H1 (cell line): ENCODE measurements around the gene FMO4. TPM values are rescaled to one million over a fixed set of nuclear protein-coding genes. Genes with fewer than 3 reads are reported as not detected.

Experiments used
- CTCF ChIA-PET: fragments of 300-600 bp; sonication (Branson Sonifier 250); formaldehyde crosslinking; loops from one replicate; lab custom pipeline; 2021; ENCODE audit not compliant: partially characterized antibody; lab: Charles Lee
- POLR2A ChIA-PET: fragments of 300-600 bp; sonication (Branson Sonifier 250); formaldehyde crosslinking; loops from one replicate; lab custom pipeline; 2021; ENCODE audit warnings: inconsistent platforms; ENCODE audit not compliant: partially characterized antibody; lab: Charles Lee
- DNase-seq, 2 experiments: peaks; one replicate each; pipeline versions ENCODE4 v3.0.0 to v3.0.0-alpha.2; 2010 to 2022; ENCODE audit warnings: low spot score in 2 of 2, low read depth in 1 of 2, mixed read lengths in 1 of 2
- FAIRE-seq: peaks from 2 replicates; lab custom pipeline; 2011; peaks lifted over from hg19 to GRCh38; lab: Jason Lieb, UNC
- H2AFZ ChIP-seq: 2 replicates; pipeline ENCODE4 v1.8.1; 2012; ENCODE audit warnings: low read length, inconsistent platforms
- H2AK5ac ChIP-seq: 2 replicates; pipeline ENCODE4 v1.6.1; 2013; ENCODE audit warnings: low read depth, low read length
- H2BK120ac ChIP-seq: replicated peaks from 2 replicates; pipeline ENCODE3; 2013; ENCODE audit warnings: low read depth, low read length, inconsistent platforms
- H2BK12ac ChIP-seq: 2 replicates; pipeline ENCODE4 v1.6.1; 2013; ENCODE audit warnings: low read depth, low read length
- H2BK15ac ChIP-seq: 2 replicates; pipeline ENCODE4 v1.6.1; 2013; ENCODE audit warnings: low read length
- H2BK20ac ChIP-seq: 2 replicates; pipeline ENCODE4 v1.6.1; 2013; ENCODE audit warnings: low read length
- H2BK5ac ChIP-seq: 2 replicates; pipeline ENCODE4 v1.6.1; 2013; ENCODE audit warnings: low read depth, low read length
- H3K14ac ChIP-seq: 2 replicates; pipeline ENCODE4 v1.6.1; 2013; ENCODE audit warnings: inconsistent platforms; ENCODE audit not compliant: insufficient read length
- H3K18ac ChIP-seq: 2 replicates; pipeline ENCODE4 v1.6.1; 2013; ENCODE audit warnings: low read length; ENCODE audit errors: extremely low read depth
- H3K23ac ChIP-seq: 2 replicates; pipeline ENCODE4 v1.6.1; 2013; ENCODE audit warnings: inconsistent platforms; ENCODE audit not compliant: insufficient read length
- H3K23me2 ChIP-seq: 2 replicates; pipeline ENCODE4 v1.6.1; 2013; ENCODE audit warnings: low read depth, low read length
- H3K27ac ChIP-seq: 2 replicates; pipeline ENCODE4 v1.6.1; 2011; ENCODE audit warnings: low read depth, low read length, inconsistent platforms
- H3K27me3 ChIP-seq, 4 experiments: replicated peaks in 1 of 4; 1 replicate in 1 of 4; 2 replicates in 3 of 4; pipeline versions ENCODE4 v1.6.1 to v1.8.1; 2011 to 2013; ENCODE audit warnings: low read length in 3 of 4, mild to moderate bottlenecking in 3 of 4, inconsistent platforms in 2 of 4, mixed read lengths in 2 of 4, moderate library complexity in 1 of 4; ENCODE audit not compliant: control insufficient read depth in 3 of 4, insufficient read depth in 3 of 4; ENCODE audit errors: extremely low read depth in 1 of 4
- H3K36me3 ChIP-seq, 4 experiments: 2 replicates each; pipeline versions ENCODE4 v1.6.1 to v1.8.1; 2011 to 2013; ENCODE audit warnings: mild to moderate bottlenecking in 4 of 4, low read length in 3 of 4, moderate library complexity in 2 of 4, control low read depth in 1 of 4, inconsistent platforms in 1 of 4; ENCODE audit not compliant: insufficient read depth in 4 of 4, control insufficient read depth in 2 of 4
- H3K4ac ChIP-seq: replicated peaks from 2 replicates; pipeline ENCODE3; 2013; ENCODE audit warnings: low read length, low read depth, mixed read lengths, inconsistent platforms; ENCODE audit not compliant: insufficient read length
- H3K4me1 ChIP-seq, 4 experiments: replicated peaks in 1 of 4; 1 replicate in 1 of 4; 2 replicates in 3 of 4; pipeline versions ENCODE4 v1.6.1 to v1.8.1; 2011 to 2013; ENCODE audit warnings: low read length in 3 of 4, inconsistent platforms in 2 of 4, mixed read lengths in 1 of 4; ENCODE audit not compliant: insufficient read depth in 4 of 4, control insufficient read depth in 3 of 4
- H3K4me2 ChIP-seq, 2 experiments: 2 replicates each; pipeline versions ENCODE4 v1.6.1 to v1.8.1; 2011 to 2013; ENCODE audit warnings: low read depth in 2 of 2, low read length in 2 of 2, control low read depth in 1 of 2, inconsistent platforms in 1 of 2, mild to moderate bottlenecking in 1 of 2; ENCODE audit not compliant: insufficient read depth in 1 of 2
- H3K4me3 ChIP-seq, 4 experiments: fragments of 200-600, 300-600 bp in 1 of 4; sonication (generic), shearing (Covaris generic), sonication (Bioruptor Twin) in 1 of 4; 2 replicates each; pipeline versions ENCODE4 v1.5.1 to v1.8.1; 2011 to 2016; ENCODE audit warnings: low read length in 4 of 4, low read depth in 3 of 4, control low read depth in 2 of 4, inconsistent platforms in 2 of 4, mild to moderate bottlenecking in 2 of 4, mixed read lengths in 1 of 4, moderate library complexity in 1 of 4; ENCODE audit not compliant: insufficient read depth in 2 of 4; ENCODE audit errors: extremely low read depth in 1 of 4
- H3K56ac ChIP-seq: replicated peaks from 2 replicates; pipeline ENCODE3; 2013; ENCODE audit warnings: low read depth, mild to moderate bottlenecking, mixed read lengths, low read length, inconsistent platforms; ENCODE audit not compliant: insufficient read length
- H3K79me1 ChIP-seq: 2 replicates; pipeline ENCODE4 v1.6.1; 2013; ENCODE audit warnings: low read depth, low read length, control low read depth
- H3K79me2 ChIP-seq, 2 experiments: 2 replicates each; pipeline versions ENCODE4 v1.6.1 to v1.8.1; 2012 to 2013; ENCODE audit warnings: low read length in 2 of 2, mild to moderate bottlenecking in 2 of 2, inconsistent platforms in 1 of 2; ENCODE audit not compliant: insufficient read depth in 2 of 2, control insufficient read depth in 1 of 2
- H3K9ac ChIP-seq, 4 experiments: replicated peaks in 1 of 4; 1 replicate in 1 of 4; 2 replicates in 3 of 4; pipeline versions ENCODE4 v1.6.1 to v1.8.1; 2011 to 2013; ENCODE audit warnings: low read depth in 3 of 4, low read length in 3 of 4, control low read depth in 2 of 4, mild to moderate bottlenecking in 2 of 4, moderate library complexity in 2 of 4, inconsistent platforms in 1 of 4; ENCODE audit errors: extremely low read depth in 1 of 4
- H3K9me3 ChIP-seq, 2 experiments: 2 replicates each; pipeline versions ENCODE4 v1.6.1 to v1.8.1; 2012 to 2013; ENCODE audit warnings: mild to moderate bottlenecking in 2 of 2, moderate library complexity in 2 of 2, control low read depth in 1 of 2, inconsistent platforms in 1 of 2, low read depth in 1 of 2, low read length in 1 of 2, mixed read lengths in 1 of 2; ENCODE audit not compliant: insufficient read depth in 2 of 2
- H4K20me1 ChIP-seq, 2 experiments: replicated peaks in 1 of 2; 2 replicates each; pipeline versions ENCODE3 to v1.8.1; 2011 to 2013; ENCODE audit warnings: inconsistent platforms in 2 of 2, low read length in 2 of 2, mild to moderate bottlenecking in 1 of 2; ENCODE audit not compliant: insufficient read depth in 2 of 2, control insufficient read depth in 1 of 2
- H4K5ac ChIP-seq: 2 replicates; pipeline ENCODE4 v1.6.1; 2013; ENCODE audit warnings: low read length, low read depth, mixed read lengths, inconsistent platforms; ENCODE audit not compliant: insufficient read length
- H4K8ac ChIP-seq: 2 replicates; pipeline ENCODE4 v1.8.0; 2013; ENCODE audit warnings: mild to moderate bottlenecking, moderate library complexity, low read length, inconsistent platforms; ENCODE audit not compliant: insufficient read depth; ENCODE audit errors: extremely low read depth
- H4K91ac ChIP-seq: replicated peaks from 2 replicates; pipeline ENCODE3; 2013; ENCODE audit warnings: low read length, mixed read lengths, inconsistent platforms; ENCODE audit not compliant: insufficient read length
- ASH2L ChIP-seq: fragments of 200-600, 300-600 bp; sonication (generic); IDR thresholded peaks from one replicate; pipeline ENCODE4 v1.7.1; 2017; ENCODE audit warnings: low read length
- BACH1 ChIP-seq: IDR thresholded peaks from 2 replicates; pipeline ENCODE4 v1.6.1; 2012; ENCODE audit warnings: low read length, improper control_type of control experiment
- CBX8 ChIP-seq: fragments of 300-800, 300-1000 bp; sonication (generic); IDR thresholded peaks from 2 replicates; pipeline ENCODE4 v1.7.1; 2016; ENCODE audit warnings: low read depth, low read length, borderline replicate concordance
- CTBP2 ChIP-seq: IDR thresholded peaks from 2 replicates; pipeline ENCODE4 v1.7.0; 2011; ENCODE audit warnings: borderline replicate concordance, mild to moderate bottlenecking, moderate library complexity, mixed read lengths, low read length; ENCODE audit not compliant: insufficient read depth, insufficient read length
- EZH2 ChIP-seq: fragments of 200-600 bp; sonication (generic); IDR thresholded peaks from 2 replicates; pipeline ENCODE4 v1.7.1; 2012; ENCODE audit warnings: low read depth, mild to moderate bottlenecking, moderate library complexity, low read length, inconsistent platforms; ENCODE audit not compliant: severe bottlenecking
- HDAC2 ChIP-seq, 2 experiments: fragments of 300-600 bp in 1 of 2; sonication (generic) in 1 of 2; IDR thresholded peaks; 2 replicates each; pipeline ENCODE4 v1.6.1; 2011 to 2012; ENCODE audit warnings: low read depth in 2 of 2, low read length in 2 of 2, mild to moderate bottlenecking in 2 of 2, moderate library complexity in 2 of 2, borderline replicate concordance in 1 of 2, inconsistent platforms in 1 of 2
- HDAC6 ChIP-seq: IDR thresholded peaks from one replicate; pipeline ENCODE4 v1.7.1; 2012; ENCODE audit warnings: low read depth, mild to moderate bottlenecking, inconsistent platforms, low read length, moderate library complexity
- KDM4A ChIP-seq: IDR thresholded peaks from one replicate; pipeline ENCODE4 v1.7.1; 2012; ENCODE audit warnings: low read depth, mild to moderate bottlenecking, moderate library complexity, low read length, inconsistent platforms; ENCODE audit not compliant: severe bottlenecking
- PHF8 ChIP-seq: fragments of 200-600 bp; sonication (generic); conservative IDR thresholded peaks from 2 replicates; pipeline ENCODE4 v1.7.1; 2012; ENCODE audit warnings: low read depth, mild to moderate bottlenecking, inconsistent platforms, low read length, moderate library complexity
- POLR2AphosphoS5 ChIP-seq: IDR thresholded peaks from 2 replicates; pipeline ENCODE4 v1.6.1; 2011; ENCODE audit warnings: low read depth, low read length
- SAP30 ChIP-seq: fragments of 300-600 bp; sonication (generic); IDR thresholded peaks from 2 replicates; pipeline ENCODE4 v1.7.1; 2012; ENCODE audit warnings: low read length, moderate library complexity, mild to moderate bottlenecking, inconsistent platforms; ENCODE audit not compliant: insufficient read depth, insufficient replicate concordance
- TAF7 ChIP-seq: optimal IDR thresholded peaks from 2 replicates; pipeline ENCODE3; 2011; ENCODE audit warnings: low read depth, mild to moderate bottlenecking, inconsistent platforms, low read length, moderate library complexity, borderline replicate concordance
- TBP ChIP-seq: IDR thresholded peaks from 2 replicates; pipeline ENCODE4 v1.6.1; 2011; ENCODE audit warnings: low read depth, low read length, improper control_type of control experiment
- TCF12 ChIP-seq: IDR thresholded peaks from 2 replicates; pipeline ENCODE4 v1.6.1; 2011; ENCODE audit warnings: low read depth, mild to moderate bottlenecking, low read length
- ZNF274 ChIP-seq: IDR thresholded peaks from 2 replicates; pipeline ENCODE4 v1.7.0; 2012; ENCODE audit warnings: low read length, borderline replicate concordance; ENCODE audit errors: extremely low read depth
- WGBS, 2 experiments: shearing (Covaris generic) in 1 of 2; methylation state at CpG; one replicate each; pipeline versions ENCODE4 v1.1.6 to v1.1.7; 2013 to 2015; ENCODE audit warnings: low lambda C conversion rate in 2 of 2, mixed read lengths in 2 of 2, inconsistent platforms in 1 of 2, low coverage in 1 of 2, missing lambda C conversion rate in 1 of 2; ENCODE audit not compliant: insufficient replicate concordance in 2 of 2, insufficient coverage in 1 of 2, insufficient read length in 1 of 2; ENCODE audit errors: extremely low coverage in 1 of 2, missing lambda C conversion rate in 1 of 2; 5-methylcytosine and 5-hydroxymethylcytosine counted together
- polyA plus RNA-seq, 7 experiments: library from polyadenylated mRNA; depleted of rRNA in 3 of 7; stranded (reverse) in 5 of 7; unstranded in 2 of 7; fragments of >200 nt in 5 of 7; fragments of 200-250 nt in 2 of 7; gene quantifications; 1 replicate in 5 of 7; 2 replicates in 1 of 7; 4 replicates in 1 of 7; pipeline versions ENCODE4 v1.2.1 to v1.2.3, GENCODE V29; 2011 to 2013; ENCODE audit warnings: missing spikeins in 2 of 7, mixed read lengths in 2 of 7
- total RNA-seq: library from RNA; stranded (reverse); fragmentation: NEBNext Ultra II Directional; extraction: Animal tissue kit (Norgen Biotek cat#: 25700); gene quantifications from 2 replicates; pipeline ENCODE4 v1.2.1, GENCODE V29; 2021

The FMO4 gene
- total and polyA plus RNA-seq, 2 of the 8 experiments (the other 6 are each of a cell fraction or from before 2014, with no cell fraction given) = 1.5 to 2.3 TPM

- no peaks in the 10 kb centered on the region for H3K27me3 ChIP-seq
- no peak overlapping the region for H3K4me2 ChIP-seq
- H2BK20ac ChIP-seq = no peak overlapping the region
- CTCF ChIA-PET = no interaction called here
- H2AFZ ChIP-seq = no peak overlapping the region
- H3K9me3 ChIP-seq = 0 out of 4 replicates have a peak, but pooled peaks cover 0 to 2% of the 10 kb centered on the region in 2 experiments
- H3K79me1 ChIP-seq = no peaks in the 10 kb centered on the region
- no peaks in the 10 kb centered on the region for H3K4me1 ChIP-seq
- H4K8ac ChIP-seq = no peak overlapping the region
- no peak overlapping the region for H2BK5ac ChIP-seq
- H3K4me3 ChIP-seq = no peak overlapping the region
- H3K56ac ChIP-seq = no peak overlapping the region
- no peak overlapping the region for H2AK5ac ChIP-seq
- no peak overlapping the region for H2BK15ac ChIP-seq
- DNase-seq (no peak), FAIRE-seq (no peak)
- H4K91ac ChIP-seq = no peak overlapping the region
- H3K23ac ChIP-seq = no peak overlapping the region
- no peak overlapping the region for H2BK120ac ChIP-seq
- H3K18ac ChIP-seq = no peak overlapping the region
- H4K20me1 ChIP-seq = no peaks in the 10 kb centered on the region
- POLR2A ChIA-PET = no interaction called here
- WGBS, 2 experiments = 83% methylated on average over 1 of the region's 1 CpG; no CpG with 5 or more reads in 1 of the 2 experiments
- H3K9ac ChIP-seq = no peak overlapping the region
- no peak overlapping the region for H2BK12ac ChIP-seq
- no peaks in the 10 kb centered on the region for H3K36me3 ChIP-seq
- no peaks in the 10 kb centered on the region for H3K79me2 ChIP-seq
- no peak overlapping the region for H3K14ac ChIP-seq
- H3K23me2 ChIP-seq = no peaks in the 10 kb centered on the region
- H3K27ac ChIP-seq = no peak overlapping the region
- H4K5ac ChIP-seq = no peak overlapping the region
- no peak overlapping the region for H3K4ac ChIP-seq
- TF ChIP-seq HDAC6 (no peak), BACH1 (no peak), TBP (no peak), ZNF274 (no peak), TAF7 (no peak), HDAC2 (IDR thresholded peaks at IDR 0.05; ENCODE audit: borderline replicate concordance in 1 of 2, low read depth in 2 of 2, low read length in 2 of 2) (no peak), PHF8 (no peak), POLR2AphosphoS5 (no peak), CBX8 (no peak), CTBP2 (no peak), TCF12 (no peak), SAP30 (no peak), ASH2L (no peak), KDM4A (no peak), EZH2 (no peak)
Measured at GRCh38 chr1:171346881-171347280, 32.9 kb downstream of the FMO4 start.
